Measurements from ENCODE around the gene SH3RF2.

GRCh38 chr5:146047396-146047795, 111.0 kb downstream of the SH3RF2 start:
- TF ChIP-seq SIN3A (IDR thresholded peaks at IDR 0.05; ENCODE audit: borderline replicate concordance, insufficient read depth, low read length): no peak
- TF ChIP-seq POLR2AphosphoS5 (IDR thresholded peaks at IDR 0.05; ENCODE audit: low read depth, low read length): no peak
- no peak for TF ChIP-seq TAF1 (IDR thresholded peaks at IDR 0.05; ENCODE audit: borderline replicate concordance, insufficient read depth, low read length)
- no peak for TF ChIP-seq REST (IDR thresholded peaks at IDR 0.05; ENCODE audit: insufficient read depth in 1 of 2, low read depth in 2 of 2, low read length in 2 of 2)
